ENCODE measurements around the gene DNAH6. TPM values are rescaled to one million over a fixed set of nuclear protein-coding genes. Genes with fewer than 3 reads are reported as not detected.
A peak's percentile ranks its signal among the peaks of the same experiment; 100 is the strongest.
"Not testable (repeated sequence)": the region's sequence is repeated elsewhere in the genome, so short reads cannot be mapped to it uniquely, and the experiment has no call there.

Gene DNAH6
- polyA plus RNA-seq, 1 donor from 2014 or later, result 0.06 TPM

GRCh38 chr2:84861539-84861938 is 345.2 kb downstream of the DNAH6 start:
- Mint-ChIP-seq H3K4me3 (no peak overlapping the region), H3K27me3 (no peaks in the 10 kb centered on the region), H3K27ac (peak overlapping the region in 1 of 3 donors; percentile 39), H3K4me1 (peaks cover 15 to 29% (median 19%) of the 10 kb centered on the region in 3 donors), H3K36me3 (peaks cover 2% of the 10 kb centered on the region), H3K9me3 (peaks cover 0 to 3% (median 0%) of the 10 kb centered on the region in 3 donors)

- Mint-ChIP-seq H3K9me3 (no peaks in the 10 kb centered on the region), H3K4me1 (peaks cover 11 to 24% (median 15%) of the 10 kb centered on the region in 3 donors), H3K27me3 (no peaks in the 10 kb centered on the region), H3K4me3 (no peak overlapping the region), H3K27ac (peak overlapping the region in 1 of 3 donors; percentile 39), H3K36me3 (no peaks in the 10 kb centered on the region)
Observed at GRCh38 chr2:84862006-84862405, 345.7 kb downstream of the DNAH6 start.

- Mint-ChIP-seq H3K9me3 (no peaks in the 10 kb centered on the region), H3K36me3 (no peaks in the 10 kb centered on the region), H3K27me3 (no peaks in the 10 kb centered on the region), H3K4me3 (no peak overlapping the region), H3K27ac (no peak overlapping the region), H3K4me1 (peaks cover 6 to 10% (median 10%) of the 10 kb centered on the region in 3 donors)
Observed at GRCh38 chr2:84865181-84865783, 349.0 kb downstream of the DNAH6 start.

- no peak overlapping the region for H3K27ac Mint-ChIP-seq
- no peak overlapping the region for H3K4me3 Mint-ChIP-seq
- no peaks in the 10 kb centered on the region for H3K9me3 Mint-ChIP-seq
- H3K27me3 Mint-ChIP-seq, result no peaks in the 10 kb centered on the region
- no peaks in the 10 kb centered on the region for H3K36me3 Mint-ChIP-seq
- peaks cover 6 to 16% (median 10%) of the 10 kb centered on the region in 3 donors for H3K4me1 Mint-ChIP-seq
Observed at GRCh38 chr2:84866122-84866521, 349.8 kb downstream of the DNAH6 start.

- not testable (repeated sequence) for H3K27me3 Mint-ChIP-seq, H3K36me3 Mint-ChIP-seq, H3K9me3 Mint-ChIP-seq, H3K27ac Mint-ChIP-seq, H3K4me3 Mint-ChIP-seq
- peaks cover 4 to 16% (median 6%) of the 10 kb centered on the region in 3 donors for H3K4me1 Mint-ChIP-seq
Observed at GRCh38 chr2:84868327-84868726, 352.0 kb downstream of the DNAH6 start.

Other genes with a start within 250 kb of the DNAH6 start
- gene SUCLG1, start 57.2 kb upstream of the DNAH6 start, polyA plus RNA-seq, result 69.7 TPM